Peyer's patch (tissue), 4 donors: ENCODE measurements around the gene ASGR1.

ENCODE experiments used
- POLR2A ChIP-seq, 2 donors: fragments of 450-650 bp; IDR thresholded peaks; one replicate each; pipeline ENCODE4 v1.5.1; 2017; ENCODE audit warnings: antibody characterized with exemption in 2 of 2, mild to moderate bottlenecking in 2 of 2, moderate library complexity in 2 of 2
- TF ChIP-seq, protein P1 (sequence below), 6 experiments: fragments of 450-650 bp in 4 of 6; fragments of 200-600 bp in 2 of 6; sonication (generic) in 1 of 6; IDR thresholded peaks; one replicate each; pipeline ENCODE4 v1.5.1; 2017 to 2019; ENCODE audit warnings: antibody characterized with exemption in 6 of 6, mild to moderate bottlenecking in 3 of 6, moderate library complexity in 1 of 6

GRCh38 chr17:7191571-7192270, 12.6 kb upstream of the ASGR1 start:
- TF ChIP-seq, protein P1, sequence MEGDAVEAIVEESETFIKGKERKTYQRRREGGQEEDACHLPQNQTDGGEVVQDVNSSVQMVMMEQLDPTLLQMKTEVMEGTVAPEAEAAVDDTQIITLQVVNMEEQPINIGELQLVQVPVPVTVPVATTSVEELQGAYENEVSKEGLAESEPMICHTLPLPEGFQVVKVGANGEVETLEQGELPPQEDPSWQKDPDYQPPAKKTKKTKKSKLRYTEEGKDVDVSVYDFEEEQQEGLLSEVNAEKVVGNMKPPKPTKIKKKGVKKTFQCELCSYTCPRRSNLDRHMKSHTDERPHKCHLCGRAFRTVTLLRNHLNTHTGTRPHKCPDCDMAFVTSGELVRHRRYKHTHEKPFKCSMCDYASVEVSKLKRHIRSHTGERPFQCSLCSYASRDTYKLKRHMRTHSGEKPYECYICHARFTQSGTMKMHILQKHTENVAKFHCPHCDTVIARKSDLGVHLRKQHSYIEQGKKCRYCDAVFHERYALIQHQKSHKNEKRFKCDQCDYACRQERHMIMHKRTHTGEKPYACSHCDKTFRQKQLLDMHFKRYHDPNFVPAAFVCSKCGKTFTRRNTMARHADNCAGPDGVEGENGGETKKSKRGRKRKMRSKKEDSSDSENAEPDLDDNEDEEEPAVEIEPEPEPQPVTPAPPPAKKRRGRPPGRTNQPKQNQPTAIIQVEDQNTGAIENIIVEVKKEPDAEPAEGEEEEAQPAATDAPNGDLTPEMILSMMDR (IDR thresholded peaks at IDR 0.05): no peak
- TF ChIP-seq POLR2A (IDR thresholded peaks at IDR 0.05): no peak
